GM12874 (cell line): ENCODE measurements around the gene PARD3.

Source experiments
- CTCF ChIP-seq: IDR thresholded peaks from 2 replicates; pipeline ENCODE4 v1.5.1; 2011; ENCODE audit warnings: low read depth, mild to moderate bottlenecking, control low read depth, low read length, moderate library complexity; ENCODE audit not compliant: insufficient read depth

PARD3 gene

GRCh38 chr10:34185998-34186397 is 629.1 kb downstream of the PARD3 start:
- no peak for TF ChIP-seq CTCF

- TF ChIP-seq CTCF: no peak
Observed at GRCh38 chr10:34184939-34185386, 630.1 kb downstream of the PARD3 start.

GRCh38 chr10:34184397-34184796 is 630.7 kb downstream of the PARD3 start:
- no peak for TF ChIP-seq CTCF

- TF ChIP-seq CTCF: no peak
Observed at GRCh38 chr10:34183016-34183796, 631.9 kb downstream of the PARD3 start.

- no peak for TF ChIP-seq CTCF
Observed at GRCh38 chr10:34181553-34182300, 633.4 kb downstream of the PARD3 start.

- TF ChIP-seq CTCF: no peak
Observed at GRCh38 chr10:34180749-34181148, 634.3 kb downstream of the PARD3 start.

- TF ChIP-seq CTCF: no peak
Observed at GRCh38 chr10:34179280-34179679, 635.8 kb downstream of the PARD3 start.
